ENCODE measurements around the gene SDS. TPM values are rescaled to one million over a fixed set of nuclear protein-coding genes. Genes with fewer than 3 reads are reported as not detected.

The SDS gene
- total RNA-seq, 1 experiment from 2014 or later, result not detected

DNA sequence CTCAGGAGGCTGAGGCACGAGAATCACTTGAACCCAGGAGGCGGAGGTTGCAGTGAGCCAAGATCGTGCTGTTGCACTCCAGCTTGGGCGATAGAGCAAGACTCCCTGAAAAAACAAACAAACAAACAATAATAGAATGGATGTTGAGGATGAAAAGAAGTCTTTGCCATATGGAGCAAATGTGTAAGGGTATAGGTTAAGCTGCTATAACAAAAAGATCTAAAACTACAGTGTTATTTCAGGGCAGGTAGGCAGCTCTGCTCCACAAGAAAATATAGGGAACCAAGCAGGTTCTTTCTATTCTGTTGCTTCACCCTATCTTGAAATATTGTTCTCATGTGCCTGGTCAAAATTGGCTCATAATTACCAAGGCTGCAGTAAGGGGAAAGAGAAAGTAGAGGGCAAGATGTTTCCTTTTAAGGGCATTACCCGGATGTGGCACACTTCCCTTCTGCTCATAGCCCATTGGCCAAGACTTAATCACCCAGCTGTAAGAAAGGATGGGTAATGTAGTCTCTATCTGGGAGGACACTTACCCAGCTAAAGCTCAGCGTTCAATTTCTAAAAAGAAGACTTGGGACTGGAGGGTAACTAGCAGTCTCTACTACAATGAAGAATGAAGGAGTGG, 42.0 kb upstream of the SDS start:
- DNase-seq, result no peak
- Histone ChIP-seq H3F3A (ENCODE audit: insufficient read depth, low read depth) (peaks cover 4% of the 10 kb centered on the region; the same call in 1 of the 2 replicates), H3K4me1 (replicated peaks; ENCODE audit: insufficient read depth) (no peaks in the 10 kb centered on the region), H3K27me3 (ENCODE audit: insufficient read depth, low read depth) (0 out of 2 replicates have a peak, but pooled peaks cover 6% of the 10 kb centered on the region), H2AFZ (no peak overlapping the region), H3K9me3 (ENCODE audit: insufficient read depth, low read depth) (no peaks in the 10 kb centered on the region), H3K4me2 (no peak overlapping the region), H4K20me1 (ENCODE audit: insufficient read depth) (no peaks in the 10 kb centered on the region), H3K4me3 (no peak overlapping the region), H3K9me2 (ENCODE audit: insufficient read depth) (no peaks in the 10 kb centered on the region), H3K79me2 (ENCODE audit: low read depth) (no peaks in the 10 kb centered on the region), H3K36me3 (ENCODE audit: low read depth) (no peaks in the 10 kb centered on the region), H3K27ac (no peak overlapping the region)
- no TSS peak for BruUV-seq (replicated peaks)
- TF ChIP-seq, protein P1, sequence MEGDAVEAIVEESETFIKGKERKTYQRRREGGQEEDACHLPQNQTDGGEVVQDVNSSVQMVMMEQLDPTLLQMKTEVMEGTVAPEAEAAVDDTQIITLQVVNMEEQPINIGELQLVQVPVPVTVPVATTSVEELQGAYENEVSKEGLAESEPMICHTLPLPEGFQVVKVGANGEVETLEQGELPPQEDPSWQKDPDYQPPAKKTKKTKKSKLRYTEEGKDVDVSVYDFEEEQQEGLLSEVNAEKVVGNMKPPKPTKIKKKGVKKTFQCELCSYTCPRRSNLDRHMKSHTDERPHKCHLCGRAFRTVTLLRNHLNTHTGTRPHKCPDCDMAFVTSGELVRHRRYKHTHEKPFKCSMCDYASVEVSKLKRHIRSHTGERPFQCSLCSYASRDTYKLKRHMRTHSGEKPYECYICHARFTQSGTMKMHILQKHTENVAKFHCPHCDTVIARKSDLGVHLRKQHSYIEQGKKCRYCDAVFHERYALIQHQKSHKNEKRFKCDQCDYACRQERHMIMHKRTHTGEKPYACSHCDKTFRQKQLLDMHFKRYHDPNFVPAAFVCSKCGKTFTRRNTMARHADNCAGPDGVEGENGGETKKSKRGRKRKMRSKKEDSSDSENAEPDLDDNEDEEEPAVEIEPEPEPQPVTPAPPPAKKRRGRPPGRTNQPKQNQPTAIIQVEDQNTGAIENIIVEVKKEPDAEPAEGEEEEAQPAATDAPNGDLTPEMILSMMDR (conservative IDR thresholded peaks at IDR 0.05), result no peak
- no peak for TF ChIP-seq EZH2 (IDR thresholded peaks at IDR 0.05; ENCODE audit: low read depth)
- intact Hi-C loops (cut with micrococcal nuclease; ENCODE audit: unreplicated experiment), result no loop called here
- CTCF ChIA-PET, result no interaction called here
- POLR2A ChIA-PET (ENCODE audit: unreplicated experiment), result interaction anchor here (0.7 kb wide), 2 partner anchors 111 to 233 kb away, joined by 4 to 8 read pairs; partner anchors contain the start of gene SLC8B1

- CTCF ChIA-PET, result no interaction called here
- no peak overlapping the region for H3K27ac ChIP-seq
- intact Hi-C loops (cut with micrococcal nuclease; ENCODE audit: unreplicated experiment), result no loop called here
Observed at GRCh38 chr12:113443030-113443539, 39.4 kb upstream of the SDS start.

GRCh38 chr12:113440947-113441782, 37.5 kb upstream of the SDS start:
- no peaks in the 10 kb centered on the region for H3K9me2 ChIP-seq (ENCODE audit: insufficient read depth)
- H3K4me3 ChIP-seq, result no peak overlapping the region
- no peaks in the 10 kb centered on the region for H4K20me1 ChIP-seq (ENCODE audit: insufficient read depth)
- ChIA-PET POLR2A (ENCODE audit: unreplicated experiment) (interaction anchor here (0.5 kb wide), 2 partner anchors 16 to 270 kb away, joined by 4 to 6 read pairs; no protein-coding TSS in a partner anchor), CTCF (interaction anchor here (0.6 kb wide), 1 partner anchor 28 kb away, joined by 3 read pairs; no protein-coding TSS in a partner anchor)
- intact Hi-C loops (cut with micrococcal nuclease; ENCODE audit: unreplicated experiment), result no loop called here
- no peak for DNase-seq
- TF ChIP-seq EZH2 (IDR thresholded peaks at IDR 0.05; ENCODE audit: low read depth), result no peak
- TF ChIP-seq, protein P1 (conservative IDR thresholded peaks at IDR 0.05), result no peak
- H2AFZ ChIP-seq, result no peak overlapping the region
- no peaks in the 10 kb centered on the region for H3K36me3 ChIP-seq (ENCODE audit: low read depth)
- no peaks in the 10 kb centered on the region for H3K9me3 ChIP-seq (ENCODE audit: insufficient read depth, low read depth)
- no peak overlapping the region for H3K27ac ChIP-seq
- no peaks in the 10 kb centered on the region for H3F3A ChIP-seq (ENCODE audit: insufficient read depth, low read depth)
- H3K79me2 ChIP-seq (ENCODE audit: low read depth), result no peaks in the 10 kb centered on the region
- no peaks in the 10 kb centered on the region for H3K4me1 ChIP-seq (replicated peaks; ENCODE audit: insufficient read depth)
- no TSS peak for BruUV-seq (replicated peaks)
- 0 out of 2 replicates have a peak, but pooled peaks cover 6% of the 10 kb centered on the region for H3K27me3 ChIP-seq (ENCODE audit: insufficient read depth, low read depth)
- H3K4me2 ChIP-seq, result no peak overlapping the region

More at GRCh38 chr12:113443030-113443539, 39.4 kb upstream of the SDS start:
- H4K20me1 ChIP-seq (ENCODE audit: insufficient read depth), result no peaks in the 10 kb centered on the region
- H3K4me1 ChIP-seq (replicated peaks; ENCODE audit: insufficient read depth), result no peaks in the 10 kb centered on the region
- no peaks in the 10 kb centered on the region for H3K36me3 ChIP-seq (ENCODE audit: low read depth)
- DNase-seq, result no peak
- no peaks in the 10 kb centered on the region for H3K79me2 ChIP-seq (ENCODE audit: low read depth)
- H3K9me3 ChIP-seq (ENCODE audit: insufficient read depth, low read depth), result no peaks in the 10 kb centered on the region
- POLR2A ChIA-PET (ENCODE audit: unreplicated experiment), result no interaction called here
- no peak overlapping the region for H3K4me3 ChIP-seq
- H3F3A ChIP-seq (ENCODE audit: insufficient read depth, low read depth), result no peaks in the 10 kb centered on the region
- no peak for TF ChIP-seq EZH2 (IDR thresholded peaks at IDR 0.05; ENCODE audit: low read depth)
- TF ChIP-seq, protein P1 (conservative IDR thresholded peaks at IDR 0.05), result no peak
- 0 out of 2 replicates have a peak, but pooled peaks cover 6% of the 10 kb centered on the region for H3K27me3 ChIP-seq (ENCODE audit: insufficient read depth, low read depth)
- H3K4me2 ChIP-seq, result no peak overlapping the region
- no peak overlapping the region for H2AFZ ChIP-seq
- H3K9me2 ChIP-seq (ENCODE audit: insufficient read depth), result no peaks in the 10 kb centered on the region
- no TSS peak for BruUV-seq (replicated peaks)

All from PC-9 (cell line).